8988T (cell line): Measurements from ENCODE around the gene ATG4D.
"Not testable (repeated sequence)": the region's sequence is repeated elsewhere in the genome, so short reads cannot be mapped to it uniquely, and the experiment has no call there.

Source experiments
- DNase-seq: peaks from one replicate; pipeline ENCODE4 v3.0.0; 2011

ATG4D gene

DNA sequence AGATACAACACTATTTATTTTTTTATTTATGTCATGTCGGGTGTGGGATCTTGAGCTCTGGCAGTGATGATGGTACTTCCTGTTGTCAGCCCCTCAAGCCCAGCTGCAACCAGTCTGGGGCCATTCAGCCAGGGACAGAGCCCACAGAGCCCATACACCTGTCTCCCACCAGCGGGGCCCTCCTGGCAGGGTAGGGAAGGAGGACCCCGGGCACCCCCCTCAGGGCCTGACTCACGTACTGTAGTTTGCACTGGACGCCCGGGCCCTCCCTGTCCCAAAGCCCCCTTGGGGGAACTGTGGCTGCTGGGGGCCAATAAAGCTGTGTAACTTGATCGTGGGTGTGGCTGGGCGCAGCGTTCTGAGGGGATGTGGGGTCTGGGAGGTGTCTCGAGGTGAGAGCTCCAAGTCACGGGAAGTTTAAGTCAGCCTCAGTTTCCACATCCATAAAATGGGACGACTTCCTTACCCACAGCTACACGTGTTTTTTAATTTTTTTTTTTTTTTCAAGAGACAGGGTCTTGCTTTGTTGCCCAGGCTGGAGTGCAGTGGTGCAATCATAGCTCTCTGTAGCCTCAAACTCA lies 9.5 kb downstream of the ATG4D start:
- no peak for DNase-seq

DNA sequence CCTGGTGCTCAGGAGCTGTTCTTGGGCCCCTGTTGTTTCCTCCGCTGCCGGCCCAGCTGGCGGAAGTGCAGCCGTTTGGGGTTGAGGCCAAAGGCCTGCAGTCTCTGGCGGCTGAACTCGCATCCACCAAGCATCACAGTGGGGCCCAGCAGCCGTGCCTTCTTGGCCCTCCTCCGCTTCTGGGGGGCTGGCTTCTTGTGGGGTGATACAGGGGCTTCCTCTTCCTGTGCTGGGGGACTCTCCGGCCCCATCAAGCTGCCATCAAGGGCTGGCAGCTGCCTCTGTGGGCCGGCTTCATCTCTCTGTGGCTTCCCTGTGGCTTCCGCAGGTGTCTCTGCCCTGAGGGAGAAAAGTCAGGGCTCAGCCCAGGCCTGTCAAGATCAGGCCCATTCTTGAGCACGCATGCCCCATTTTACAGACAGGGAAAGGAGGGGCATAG lies 10.3 kb downstream of the ATG4D start:
- DNase-seq = no peak

- DNase-seq = no peak
Measured at GRCh38 chr19:10554760-10555609, 11.3 kb downstream of the ATG4D start.

- no peak for DNase-seq
Measured at GRCh38 chr19:10555610-10555973, 11.9 kb downstream of the ATG4D start.

- no peak for DNase-seq
Measured at GRCh38 chr19:10557603-10558197, 14.0 kb downstream of the ATG4D start.

- DNase-seq = no peak
Measured at GRCh38 chr19:10560154-10560553, 16.4 kb downstream of the ATG4D start.

- no peak for DNase-seq
Measured at GRCh38 chr19:10562609-10563008, 18.9 kb downstream of the ATG4D start.

GRCh38 chr19:10565028-10565566 lies 21.4 kb downstream of the ATG4D start:
- DNase-seq = peak; percentile 78

- peak; percentile 99 for DNase-seq
Measured at GRCh38 chr19:10565567-10566407, 22.1 kb downstream of the ATG4D start, which contains the start of gene KRI1. Gene KRI1 (minus strand): TSS chr19:10566010. CDS start chr19:10565999, 11 bp downstream.

DNA sequence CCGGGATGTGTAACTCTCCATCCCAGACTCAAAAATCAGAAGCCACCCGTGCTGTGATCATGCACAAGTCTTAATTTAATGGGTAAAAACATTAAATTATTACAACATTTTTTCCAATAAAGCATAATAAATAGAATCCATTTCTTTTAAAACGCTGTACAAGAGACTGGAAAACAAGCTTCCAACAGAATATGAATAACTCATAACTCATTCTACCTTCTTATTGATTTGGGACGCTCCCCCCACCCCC lies 22.6 kb downstream of the ATG4D start:
- no peak for DNase-seq

DNA sequence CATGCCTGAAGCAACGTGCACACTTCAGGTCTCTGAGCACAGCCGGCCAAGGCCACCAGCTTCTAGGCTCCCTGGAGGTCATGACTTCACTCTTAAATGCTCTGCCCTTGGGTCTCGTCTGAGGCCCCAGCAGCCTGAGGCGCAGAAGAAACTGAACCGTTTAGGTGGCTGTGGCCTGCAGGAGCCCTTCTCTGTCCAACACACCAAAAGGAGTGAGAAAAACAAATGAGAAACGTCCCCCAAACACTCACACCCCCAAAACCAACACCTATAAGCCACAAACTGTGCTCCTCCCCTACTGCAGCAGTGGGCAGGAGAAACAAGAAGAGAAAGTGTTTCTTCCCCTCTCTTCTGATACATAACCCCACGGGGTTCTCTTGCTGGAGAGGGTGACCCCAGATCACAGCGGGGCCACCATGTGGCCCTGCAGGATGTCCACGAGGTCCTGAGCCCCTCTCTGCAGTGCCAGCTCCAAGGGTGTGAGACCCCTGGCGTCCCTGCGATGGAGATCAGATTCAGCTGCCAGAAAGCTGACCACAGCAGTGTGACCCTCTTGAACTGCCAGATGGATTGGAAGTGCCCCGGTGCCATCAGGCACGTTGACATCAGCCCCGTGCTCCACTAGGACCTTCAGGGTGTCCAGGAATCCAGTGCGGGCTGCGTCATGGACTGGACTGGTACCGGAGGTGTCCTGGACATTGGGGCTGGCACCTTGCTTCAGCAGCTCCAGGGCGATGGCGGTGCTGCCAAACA lies 23.1 kb downstream of the ATG4D start:
- DNase-seq = no peak

GRCh38 chr19:10567656-10568055 lies 24.0 kb downstream of the ATG4D start:
- no peak for DNase-seq

DNA sequence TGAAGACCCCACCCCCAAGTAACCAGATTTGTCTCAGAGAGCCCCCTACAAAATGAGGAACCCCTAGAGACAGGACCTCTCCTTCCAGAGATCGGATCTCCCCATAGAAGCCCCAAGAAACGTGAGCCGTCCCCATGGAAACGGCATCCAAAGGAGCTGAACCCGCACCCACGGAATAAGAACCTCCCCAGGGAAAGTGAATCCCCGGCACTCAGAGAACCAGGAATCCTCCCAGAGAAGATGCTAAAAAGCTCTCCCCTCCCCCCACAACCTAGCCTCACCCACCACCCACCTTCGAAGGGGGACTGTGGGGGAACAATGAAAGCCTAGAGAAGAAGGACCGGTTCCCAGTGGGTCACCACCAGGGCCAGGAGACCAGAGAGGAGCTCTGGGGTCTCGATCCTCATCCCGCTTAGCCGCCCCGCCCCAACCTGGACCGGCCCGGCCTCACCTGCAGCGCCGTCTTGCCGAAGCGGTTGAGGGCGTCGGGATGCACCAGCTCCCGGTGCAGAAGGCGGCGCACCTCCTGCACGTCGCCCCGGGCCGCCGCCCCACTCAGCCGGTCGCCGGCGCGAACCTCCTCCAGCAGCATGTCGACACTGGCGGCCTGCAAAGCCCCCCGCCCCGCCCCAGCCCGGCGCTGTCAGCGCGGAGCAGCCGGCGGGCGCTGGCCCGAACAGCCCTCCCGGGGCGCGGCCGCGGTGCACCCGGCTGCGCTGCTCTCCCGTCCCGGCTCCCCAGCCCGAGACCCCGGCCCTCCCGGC lies 24.5 kb downstream of the ATG4D start:
- no peak for DNase-seq

DNA sequence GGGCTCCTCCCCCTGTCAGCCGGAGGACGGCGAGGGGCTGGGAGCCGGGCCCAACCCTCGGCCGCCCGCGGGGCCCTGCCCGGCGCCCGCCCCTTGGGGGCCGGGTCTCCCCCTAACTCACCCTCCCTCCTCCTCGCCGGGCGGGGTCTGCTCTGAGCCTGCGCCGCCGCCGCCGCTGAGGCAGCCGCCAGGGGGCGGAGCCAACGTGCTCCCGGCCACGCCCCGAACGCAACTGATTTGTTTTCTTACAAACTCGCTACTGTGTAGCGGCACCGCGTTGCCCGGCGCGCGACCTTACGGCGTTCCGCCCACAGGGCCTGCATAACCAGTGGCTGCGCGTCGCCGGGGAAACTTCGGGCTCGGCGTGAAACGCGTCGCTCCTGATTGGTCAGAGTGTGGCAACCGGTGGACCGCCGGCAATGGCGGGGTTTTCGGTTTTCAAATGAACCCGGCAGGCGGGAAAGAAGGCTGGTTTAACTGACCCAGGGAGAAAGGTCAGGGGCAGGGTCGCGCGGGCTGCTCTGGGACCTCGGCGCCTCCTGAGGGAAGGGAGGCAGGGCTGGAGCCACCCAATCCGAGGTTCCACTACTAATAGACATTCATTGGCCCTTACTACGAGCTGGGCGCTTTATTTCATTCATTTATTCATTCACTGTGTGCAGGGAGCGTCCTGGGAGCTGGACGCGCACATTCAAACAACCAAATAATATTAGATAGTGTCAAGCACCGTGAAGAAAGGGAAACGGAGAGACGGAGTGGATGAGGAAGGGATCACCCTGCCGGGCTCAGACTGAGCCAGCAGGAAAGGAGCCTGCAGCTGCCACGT lies 25.3 kb downstream of the ATG4D start, which contains the start of gene CDKN2D:
TSS of gene CDKN2D (minus strand) at position 154 of the 826 bp plus-strand sequence. CDS start 326 bp downstream, outside the sequence.
- DNase-seq = peak; percentile 83

- not testable (repeated sequence) for DNase-seq
Measured at GRCh38 chr19:10573793-10574192, 30.1 kb downstream of the ATG4D start.

GRCh38 chr19:10574462-10574861 lies 30.8 kb downstream of the ATG4D start:
- DNase-seq = no peak

DNA sequence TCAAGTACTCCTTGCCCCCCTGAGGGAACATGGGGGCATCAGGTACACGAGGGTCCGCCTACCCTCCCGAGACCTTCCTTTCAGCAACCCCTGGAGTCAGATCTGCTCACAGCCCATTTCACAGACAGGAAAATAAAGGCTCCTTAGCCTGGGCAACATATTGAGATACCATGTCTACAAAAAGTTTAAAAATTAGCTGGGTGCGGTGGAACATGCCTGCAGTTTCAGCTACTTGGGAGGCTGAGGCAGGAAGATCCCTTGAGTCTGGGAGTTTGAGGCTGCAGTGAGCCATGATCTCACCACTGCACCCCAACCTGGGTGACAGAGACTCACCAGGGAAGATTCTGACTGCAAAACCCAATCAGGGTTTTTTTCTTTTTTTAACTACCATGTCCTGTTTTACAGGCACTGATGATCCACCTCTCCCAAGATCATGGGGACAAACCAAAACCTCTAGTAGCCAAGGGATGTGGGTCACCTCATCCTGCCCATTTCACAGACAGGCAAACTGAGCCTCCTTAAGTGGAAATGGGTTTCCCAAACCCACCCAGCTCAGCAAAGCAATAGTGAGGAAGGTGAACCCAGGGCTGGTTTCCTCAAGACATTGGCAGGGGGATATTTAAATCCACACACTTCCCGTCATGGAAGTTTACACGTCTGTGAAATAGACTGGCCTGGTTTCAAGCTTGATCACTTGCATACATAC lies 31.5 kb downstream of the ATG4D start:
- DNase-seq = no peak

DNA sequence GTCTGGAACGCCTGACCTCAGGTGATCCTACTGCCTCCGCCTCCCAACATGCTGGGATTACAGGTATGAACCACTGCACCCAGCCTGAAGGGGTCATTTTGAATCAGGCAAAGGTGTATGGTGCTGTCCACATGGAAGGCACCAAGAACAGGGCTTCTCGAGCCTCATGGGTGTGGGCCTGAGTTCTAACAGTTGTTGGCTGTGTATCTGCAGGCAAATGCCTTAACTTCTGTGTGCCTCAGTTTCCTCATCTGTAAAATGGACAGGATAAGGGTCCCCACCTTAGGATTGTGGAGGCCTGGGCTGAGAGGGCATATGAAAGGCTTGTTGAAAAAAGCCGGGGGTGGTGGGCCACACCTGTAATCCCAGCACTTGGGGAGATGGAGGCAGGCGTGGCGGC lies 34.2 kb downstream of the ATG4D start:
- no peak for DNase-seq

DNA sequence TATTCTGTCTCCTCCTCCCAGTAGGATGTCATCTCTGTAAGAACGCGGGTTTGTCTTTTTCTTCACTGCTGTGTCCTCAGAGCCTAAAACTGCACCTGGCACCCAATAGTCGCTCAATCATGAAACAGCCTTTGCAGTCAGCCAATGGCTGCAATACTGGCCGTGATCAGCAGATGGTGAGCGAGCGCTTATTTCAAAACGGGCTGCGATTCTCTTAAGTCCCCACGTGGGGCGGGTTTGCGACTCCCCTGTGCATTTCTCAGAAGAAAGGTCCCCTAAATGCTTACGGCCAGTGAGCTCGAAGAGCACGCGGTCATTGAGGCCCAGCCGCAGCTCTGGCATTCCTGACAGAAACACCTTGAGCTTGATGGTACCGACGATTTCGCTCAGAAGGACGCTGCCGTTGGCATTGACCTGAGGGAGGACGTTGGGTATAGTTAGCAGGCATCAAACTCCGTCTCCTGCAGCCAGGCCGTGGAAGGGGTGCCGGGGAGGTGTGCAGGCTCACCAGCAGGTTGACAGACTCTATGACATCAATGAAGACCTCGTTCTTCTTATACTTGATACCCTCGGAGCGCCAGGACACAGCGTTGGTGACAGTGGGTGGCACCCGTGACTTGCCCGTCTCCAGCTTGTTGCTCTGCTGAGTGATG lies 37.4 kb downstream of the ATG4D start:
- DNase-seq = no peak
